GM18868 (cell line): ENCODE results near the gene CUL9.

Source experiments
- ATAC-seq: cut with Tn5 transposase; IDR thresholded peaks from one replicate; pipeline ENCODE4 v1.9.1; 2021; ENCODE audit warnings: mild to moderate bottlenecking, moderate library complexity; ENCODE audit not compliant: unreplicated experiment

Gene CUL9

DNA sequence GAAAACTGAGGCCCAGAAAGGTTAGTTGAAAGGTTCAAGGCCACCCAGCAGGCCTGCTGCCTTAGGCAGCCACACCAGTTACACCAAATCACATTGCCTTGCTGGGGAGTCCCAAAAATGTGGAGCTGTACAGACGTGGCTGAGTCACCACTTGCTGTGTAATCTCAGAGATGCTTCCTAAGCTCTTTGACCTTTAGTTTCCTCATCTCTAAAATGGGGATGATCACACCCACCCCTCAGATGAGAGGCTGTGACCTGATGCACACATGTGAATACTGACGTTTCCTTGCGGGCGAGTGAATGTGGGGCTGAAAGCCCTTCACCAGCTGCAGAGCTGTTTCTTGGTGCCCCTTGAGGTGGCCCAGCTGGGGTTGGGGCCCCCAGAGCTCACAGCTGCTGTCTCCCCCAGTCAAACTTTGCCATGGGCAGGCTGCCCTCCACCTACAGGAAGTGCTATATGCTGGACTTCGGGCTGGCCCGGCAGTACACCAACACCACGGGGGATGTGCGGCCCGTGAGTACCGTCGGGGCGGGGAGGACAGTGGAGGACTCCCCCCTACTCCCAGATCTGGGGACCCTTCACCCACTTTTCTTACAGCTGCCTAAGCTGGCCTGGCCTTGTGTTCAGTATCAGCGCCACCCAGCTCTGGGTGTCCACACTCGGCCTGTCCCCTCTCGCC lies 72.3 kb downstream of the CUL9 start:
- no peak for ATAC-seq

DNA sequence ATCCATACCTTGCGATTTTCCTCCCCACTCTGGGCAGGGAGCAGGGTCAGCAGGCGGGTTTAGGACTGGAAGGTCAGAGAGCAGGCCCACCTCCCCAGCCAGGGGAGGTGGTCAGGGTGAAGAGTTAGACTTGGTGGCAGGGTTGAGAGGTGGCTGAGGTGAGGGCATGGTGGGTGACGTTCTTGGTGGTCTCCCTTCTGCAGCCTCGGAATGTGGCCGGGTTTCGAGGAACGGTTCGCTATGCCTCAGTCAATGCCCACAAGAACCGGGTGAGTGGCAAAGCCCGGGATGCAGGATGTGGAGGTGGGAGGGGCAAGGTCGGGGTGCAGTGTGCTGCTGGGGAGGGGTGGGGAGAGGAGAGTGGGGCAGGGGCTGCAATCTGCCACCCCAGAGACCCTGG lies 72.8 kb downstream of the CUL9 start:
- ATAC-seq: no peak

DNA sequence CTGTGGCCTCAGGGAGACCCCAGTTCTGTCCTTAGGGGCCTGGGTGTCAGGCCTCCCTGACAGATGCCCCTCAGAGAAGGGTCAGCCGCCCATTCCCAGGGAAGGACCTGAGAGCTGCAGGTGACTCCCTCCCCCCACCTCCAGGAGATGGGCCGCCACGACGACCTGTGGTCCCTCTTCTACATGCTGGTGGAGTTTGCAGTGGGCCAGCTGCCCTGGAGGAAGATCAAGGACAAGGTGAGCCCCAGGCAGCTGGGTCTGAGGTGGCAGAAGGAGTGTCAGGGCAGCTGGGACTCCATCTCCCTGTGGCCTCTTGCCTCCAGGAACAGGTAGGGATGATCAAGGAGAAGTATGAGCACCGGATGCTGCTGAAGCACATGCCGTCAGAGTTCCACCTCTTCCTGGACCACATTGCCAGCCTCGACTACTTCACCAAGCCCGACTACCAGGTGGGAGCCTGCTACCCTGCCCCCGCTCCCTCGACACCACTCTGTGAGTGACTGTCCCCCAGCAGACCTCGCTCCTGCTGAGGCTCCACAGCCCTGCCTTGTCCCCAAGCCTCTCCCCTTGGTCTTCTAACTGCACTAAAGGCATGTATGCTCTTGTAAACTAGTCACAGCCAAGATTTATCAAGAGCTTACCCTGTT lies 73.5 kb downstream of the CUL9 start:
- no peak for ATAC-seq

DNA sequence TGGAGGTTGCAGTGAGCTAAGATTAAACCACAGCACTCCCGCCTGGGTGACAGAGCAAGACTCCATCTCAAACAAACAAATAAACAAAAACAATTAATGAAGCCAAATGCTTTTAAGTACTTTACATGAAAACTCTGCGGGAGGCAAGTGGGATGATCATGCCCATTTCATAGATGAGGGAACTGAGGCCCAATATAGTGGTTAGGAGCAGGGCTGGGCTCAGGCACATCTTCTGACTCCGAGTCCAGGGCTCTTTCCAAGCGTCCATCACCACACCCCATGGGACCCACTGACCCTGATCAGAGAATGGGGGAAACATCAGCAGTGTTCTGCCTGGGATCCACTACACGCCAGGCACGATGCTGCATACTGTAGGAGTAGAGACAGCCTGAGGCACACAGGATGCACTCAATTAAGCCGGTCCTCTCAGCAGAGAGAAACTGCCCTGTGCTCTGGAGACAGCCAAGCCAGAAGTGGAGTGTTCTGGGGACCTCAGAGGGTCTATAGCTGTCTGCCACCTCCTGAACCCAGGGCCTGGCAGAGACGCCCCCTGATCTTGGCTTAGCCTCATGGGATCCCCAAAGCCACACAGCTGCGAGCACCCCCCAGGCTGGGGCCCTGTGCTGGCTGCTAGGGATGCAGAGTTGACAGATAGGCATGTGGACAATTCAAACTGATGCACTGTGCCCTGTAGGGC lies 74.8 kb downstream of the CUL9 start:
- ATAC-seq: no peak

DNA sequence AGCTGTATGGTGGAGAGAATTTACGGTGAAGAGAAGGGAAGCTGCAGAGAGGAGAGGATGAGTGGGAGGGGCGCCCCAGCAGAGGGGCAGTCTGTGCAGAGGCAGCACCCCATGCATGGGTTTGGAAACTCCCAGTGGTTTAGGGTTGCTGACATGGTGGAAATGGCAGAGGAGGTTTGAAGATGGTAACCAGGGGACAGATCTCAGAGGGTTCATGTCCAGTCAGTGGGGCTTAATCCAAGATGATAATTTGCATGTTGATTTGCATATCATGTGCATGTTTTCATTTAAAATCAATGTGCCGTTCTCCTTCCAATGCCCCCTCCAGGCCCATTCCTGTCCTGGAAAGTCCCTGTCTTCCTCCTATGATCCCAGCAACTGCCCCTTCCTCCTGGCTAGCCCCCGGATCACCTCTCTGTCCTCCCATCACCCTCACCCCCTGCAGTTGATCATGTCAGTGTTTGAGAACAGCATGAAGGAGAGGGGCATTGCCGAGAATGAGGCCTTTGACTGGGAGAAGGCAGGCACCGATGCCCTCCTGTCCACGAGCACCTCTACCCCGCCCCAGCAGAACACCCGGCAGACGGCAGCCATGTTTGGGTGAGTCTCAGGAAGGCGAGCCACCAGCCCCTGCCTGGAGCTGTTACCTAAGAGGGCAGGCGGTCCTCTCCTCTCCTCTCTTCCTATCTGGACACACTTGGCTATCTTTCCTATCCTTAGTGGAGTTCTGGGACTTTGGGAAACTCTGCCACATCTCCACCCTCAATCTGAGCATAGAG lies 75.6 kb downstream of the CUL9 start:
- no peak for ATAC-seq

DNA sequence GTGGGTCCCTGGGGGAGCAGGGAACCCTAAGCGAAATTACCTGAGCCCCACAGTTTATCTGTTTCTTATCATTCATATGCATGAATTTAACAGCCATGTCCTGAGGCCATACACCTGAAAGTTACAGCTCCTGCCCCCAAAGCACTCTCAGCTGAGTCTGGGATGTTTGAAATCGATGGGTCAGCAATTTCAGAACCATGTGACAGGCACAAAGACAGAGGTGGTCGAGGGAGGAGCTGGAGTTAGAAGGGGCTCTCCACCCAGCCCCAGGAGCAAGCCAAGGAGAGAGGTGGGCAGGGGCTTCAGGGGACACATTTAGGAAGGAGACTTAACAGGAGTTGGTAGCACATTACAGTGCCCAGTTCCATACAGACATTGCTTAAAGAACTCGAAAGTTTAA lies 76.2 kb downstream of the CUL9 start:
- ATAC-seq: no peak

DNA sequence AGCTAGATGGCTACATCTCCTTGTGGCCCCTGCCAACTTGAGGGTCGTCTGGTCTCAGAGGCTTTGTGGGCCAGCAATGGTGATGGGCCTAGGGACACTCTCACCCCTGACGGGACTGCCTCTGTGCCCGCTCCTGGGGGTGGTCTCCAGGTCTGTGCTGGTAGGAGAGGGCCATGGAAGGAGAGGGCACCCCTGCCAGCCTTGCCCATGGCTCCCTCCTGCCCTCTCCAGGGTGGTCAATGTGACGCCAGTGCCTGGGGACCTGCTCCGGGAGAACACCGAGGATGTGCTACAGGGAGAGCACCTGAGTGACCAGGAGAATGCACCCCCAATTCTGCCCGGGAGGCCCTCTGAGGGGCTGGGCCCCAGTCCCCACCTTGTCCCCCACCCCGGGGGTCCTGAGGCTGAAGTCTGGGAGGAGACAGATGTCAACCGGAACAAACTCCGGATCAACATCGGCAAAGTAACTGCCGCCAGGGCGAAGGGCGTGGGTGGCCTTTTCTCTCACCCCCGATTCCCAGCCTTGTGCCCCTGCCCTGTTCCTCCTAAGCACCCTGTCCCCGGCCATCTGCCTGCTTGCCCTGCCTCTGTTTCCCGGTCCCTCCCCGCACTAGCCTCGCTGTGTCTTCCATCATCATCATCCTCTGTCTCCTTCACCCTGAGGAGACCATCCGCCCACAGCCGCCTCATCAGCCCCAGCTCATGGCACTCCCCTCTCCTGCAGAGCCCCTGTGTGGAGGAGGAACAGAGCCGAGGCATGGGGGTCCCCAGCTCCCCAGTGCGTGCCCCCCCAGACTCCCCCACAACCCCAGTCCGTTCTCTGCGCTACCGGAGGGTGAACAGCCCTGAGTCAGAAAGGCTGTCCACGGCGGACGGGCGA lies 77.1 kb downstream of the CUL9 start:
- no peak for ATAC-seq

DNA sequence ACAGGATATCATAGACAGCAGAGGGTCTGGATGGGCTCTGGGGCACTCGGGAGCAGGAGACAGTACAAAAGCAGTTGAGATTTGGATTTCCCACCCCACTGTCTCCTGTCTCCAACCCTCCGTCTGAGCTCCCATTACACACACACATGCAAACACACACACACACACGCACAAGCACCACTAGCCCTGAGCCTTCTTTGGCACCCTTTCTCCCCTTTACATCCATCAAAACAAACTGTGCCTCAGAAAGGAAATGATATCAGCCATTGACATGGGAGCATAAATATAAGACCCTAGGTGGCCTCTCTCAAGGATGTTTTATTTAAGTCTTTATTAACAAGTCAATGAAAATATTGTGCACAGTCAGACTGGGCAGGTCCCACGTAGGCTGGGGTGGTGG lies 78.8 kb downstream of the CUL9 start:
- no peak for ATAC-seq

DNA sequence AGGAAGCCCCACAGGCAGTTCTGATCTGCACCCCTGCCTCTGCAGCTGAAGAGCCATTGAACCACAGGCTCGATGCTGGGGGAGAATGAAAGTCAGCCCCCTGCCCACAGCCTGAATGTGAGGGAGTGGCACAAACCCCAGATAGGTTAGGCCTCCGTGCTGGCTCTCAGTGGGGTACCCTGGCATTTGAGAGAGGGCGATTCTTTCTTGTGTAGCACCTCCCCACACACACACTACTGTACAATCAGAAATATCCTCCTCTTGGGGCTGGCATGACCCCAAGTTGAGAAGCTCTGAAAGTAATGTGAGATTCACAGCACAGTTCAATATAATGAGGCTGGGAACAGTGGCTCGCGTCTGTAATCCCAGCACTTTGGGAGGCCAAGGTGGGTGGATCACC lies 79.2 kb downstream of the CUL9 start:
- no peak for ATAC-seq

DNA sequence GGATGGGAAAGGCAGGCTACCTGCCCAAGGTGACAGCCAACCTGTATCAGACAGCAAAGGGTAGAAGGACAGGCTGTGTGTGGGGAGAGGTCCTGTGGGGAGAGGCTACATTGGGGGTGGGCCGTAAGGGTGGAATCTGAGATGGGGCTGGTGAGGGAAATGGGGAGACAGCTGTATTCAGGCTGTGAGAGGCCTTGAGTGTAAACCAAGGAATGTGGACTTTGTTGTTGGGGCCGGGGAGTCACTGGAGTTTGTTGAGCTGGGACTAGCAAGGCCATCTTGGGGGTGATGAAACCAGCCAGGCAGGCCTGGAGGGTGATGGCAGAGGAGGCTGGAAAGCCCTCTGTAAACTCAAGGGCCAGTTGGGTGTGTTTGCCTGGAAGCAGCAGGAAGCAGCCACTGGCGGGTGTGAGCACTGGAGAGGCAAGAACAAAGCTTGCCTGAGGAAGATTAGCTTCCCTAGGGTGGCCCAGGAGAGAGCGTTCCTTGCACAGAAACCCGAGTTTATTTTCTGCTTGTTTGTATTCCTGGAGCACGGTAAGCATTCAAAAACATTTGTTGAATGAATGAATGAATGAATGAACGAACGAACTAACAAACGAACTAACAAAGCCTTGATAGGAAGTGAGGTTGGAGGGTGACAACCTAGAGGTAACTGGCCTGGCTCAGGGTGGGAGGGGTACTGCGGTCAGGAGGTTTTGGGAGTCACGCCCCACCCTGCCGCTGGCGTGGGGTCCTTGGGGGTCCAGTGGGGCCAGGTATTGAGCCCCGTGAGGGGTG lies 80.2 kb downstream of the CUL9 start:
- ATAC-seq: no peak

DNA sequence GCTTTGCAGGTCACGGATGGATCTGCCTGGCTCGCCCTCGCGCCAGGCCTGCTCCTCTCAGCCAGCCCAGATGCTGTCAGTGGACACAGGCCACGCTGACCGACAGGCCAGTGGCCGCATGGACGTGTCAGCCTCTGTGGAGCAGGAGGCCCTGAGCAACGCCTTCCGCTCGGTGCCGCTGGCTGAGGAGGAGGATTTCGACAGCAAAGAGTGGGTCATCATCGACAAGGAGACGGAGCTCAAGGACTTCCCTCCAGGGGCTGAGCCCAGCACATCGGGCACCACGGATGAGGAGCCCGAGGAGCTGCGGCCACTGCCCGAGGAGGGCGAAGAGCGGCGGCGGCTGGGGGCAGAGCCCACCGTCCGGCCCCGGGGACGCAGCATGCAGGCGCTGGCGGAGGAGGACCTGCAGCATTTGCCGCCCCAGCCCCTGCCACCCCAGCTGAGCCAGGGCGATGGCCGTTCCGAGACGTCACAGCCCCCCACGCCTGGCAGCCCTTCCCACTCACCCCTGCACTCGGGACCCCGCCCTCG lies 80.9 kb downstream of the CUL9 start:
- ATAC-seq: no peak

DNA sequence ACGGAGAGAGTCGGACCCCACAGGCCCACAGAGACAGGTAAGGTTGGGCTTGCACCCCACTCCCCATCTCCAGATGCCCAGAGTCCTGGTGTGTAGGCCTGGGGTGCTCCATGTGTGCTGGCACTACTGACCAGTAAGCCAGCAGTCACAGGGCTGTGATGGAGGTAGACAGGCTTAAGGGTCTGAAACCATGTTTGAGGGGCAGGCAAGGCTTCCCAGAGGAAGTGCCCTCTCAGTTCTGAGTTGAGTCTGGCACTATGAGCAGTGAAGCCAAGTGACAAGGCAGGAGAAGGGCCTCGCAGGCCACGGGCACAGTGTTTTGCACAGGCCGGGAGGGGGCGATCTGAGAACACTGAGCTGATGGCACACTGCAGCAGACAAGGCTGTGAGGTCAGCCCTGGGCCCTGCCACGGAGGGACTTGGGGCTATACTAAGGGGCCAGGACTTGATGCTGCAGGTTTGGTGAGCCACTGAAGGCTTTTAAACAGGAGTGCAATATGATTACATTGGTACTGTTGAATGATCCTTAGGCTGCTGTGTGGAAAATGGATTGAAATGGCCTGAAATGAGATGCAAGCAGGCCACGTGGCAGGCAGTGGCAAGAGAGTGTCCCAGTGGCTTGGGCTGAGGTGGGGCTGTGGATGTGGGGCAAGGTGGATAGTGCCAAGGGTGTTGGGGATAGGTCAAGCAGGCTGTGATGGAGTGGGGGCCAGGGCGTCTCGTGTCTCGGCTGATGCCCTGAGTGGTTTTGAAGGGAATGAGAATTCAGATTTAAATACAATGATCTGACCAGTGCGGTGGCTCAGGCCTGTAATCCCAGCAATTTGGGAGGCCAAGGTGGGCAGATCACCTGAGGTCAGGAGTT lies 81.5 kb downstream of the CUL9 start:
- peak; percentile 76 for ATAC-seq

DNA sequence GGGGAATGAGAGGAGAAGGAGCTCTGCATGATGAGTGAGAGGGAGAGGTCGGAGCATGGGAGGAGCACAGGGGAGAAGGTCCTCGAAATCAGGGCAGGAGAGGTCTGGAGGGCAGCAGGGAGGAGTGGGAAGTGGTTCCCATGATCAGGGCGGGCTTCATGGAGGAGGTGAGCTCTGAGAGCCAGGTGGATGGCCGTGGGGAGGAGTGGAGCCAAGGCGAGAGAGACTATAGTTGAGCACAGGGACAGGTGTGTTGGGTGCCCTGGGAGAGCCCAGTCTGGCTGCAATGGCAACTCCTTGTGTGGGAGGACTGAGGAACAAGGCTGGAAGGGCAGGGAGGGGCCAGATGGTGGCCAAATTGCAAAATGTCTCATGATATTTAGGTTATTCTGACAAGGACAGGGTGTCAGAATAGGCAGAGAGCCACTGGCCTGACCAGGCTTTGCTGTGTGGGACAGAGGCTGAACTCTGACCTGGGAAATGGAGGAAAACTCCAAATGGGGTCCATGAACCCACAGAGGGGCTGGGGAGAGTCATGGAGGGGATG lies 82.7 kb downstream of the CUL9 start:
- ATAC-seq: no peak

DNA sequence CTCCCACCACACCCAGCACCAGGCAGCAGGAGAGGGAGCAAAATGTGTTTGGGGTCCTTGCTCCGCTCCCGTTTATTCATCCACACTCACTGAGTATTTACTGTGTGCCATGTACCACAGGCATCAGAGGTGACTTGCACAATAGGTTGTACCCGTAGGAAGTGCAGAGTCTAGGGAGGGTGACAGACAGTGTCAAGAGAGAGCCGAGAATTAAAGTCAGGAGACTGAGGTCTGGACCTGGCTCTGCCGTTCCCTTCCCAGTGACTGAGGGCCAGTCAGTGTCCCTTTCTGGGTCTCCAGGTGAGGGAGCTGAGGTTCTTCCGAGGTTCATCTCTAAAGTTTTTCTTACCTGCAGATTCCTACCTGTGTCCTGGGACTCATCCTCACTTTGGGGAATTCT lies 83.6 kb downstream of the CUL9 start:
- ATAC-seq: no peak

DNA sequence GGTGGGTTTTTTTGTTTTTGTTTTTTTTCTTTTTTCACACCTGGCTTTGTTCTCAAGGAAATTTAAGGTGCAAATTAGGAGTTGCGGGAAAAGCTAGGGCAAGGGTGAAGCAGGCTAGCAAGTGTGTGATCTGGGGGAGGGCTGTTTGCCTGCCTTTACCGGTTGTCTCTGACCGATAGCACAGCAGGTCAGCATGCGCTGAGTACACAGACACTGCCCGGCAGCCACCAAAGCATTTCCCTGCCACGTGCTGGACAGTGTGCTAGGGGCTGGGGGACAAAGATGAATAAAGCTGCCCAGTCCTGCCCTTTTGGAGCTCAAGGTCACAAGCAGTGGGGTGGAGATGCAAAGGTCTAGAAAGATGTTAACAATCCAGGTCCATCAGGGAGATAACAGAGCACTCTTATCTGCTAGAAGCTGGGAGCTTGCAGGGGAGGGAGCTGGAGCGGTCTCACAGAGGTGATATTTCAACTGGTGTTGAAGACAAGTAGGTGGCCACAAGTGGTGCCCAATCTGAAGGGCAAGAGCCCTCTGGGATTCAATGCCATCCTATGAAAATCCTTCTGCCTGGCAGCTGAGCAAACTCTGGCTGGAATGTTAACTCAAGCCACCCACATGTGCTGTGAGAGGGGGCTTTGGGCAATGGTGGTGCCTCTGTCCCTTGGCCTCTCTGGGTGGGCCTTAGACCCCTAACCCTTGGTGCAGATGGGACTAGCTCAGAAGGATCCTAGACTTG lies 85.8 kb downstream of the CUL9 start:
- ATAC-seq: no peak

DNA sequence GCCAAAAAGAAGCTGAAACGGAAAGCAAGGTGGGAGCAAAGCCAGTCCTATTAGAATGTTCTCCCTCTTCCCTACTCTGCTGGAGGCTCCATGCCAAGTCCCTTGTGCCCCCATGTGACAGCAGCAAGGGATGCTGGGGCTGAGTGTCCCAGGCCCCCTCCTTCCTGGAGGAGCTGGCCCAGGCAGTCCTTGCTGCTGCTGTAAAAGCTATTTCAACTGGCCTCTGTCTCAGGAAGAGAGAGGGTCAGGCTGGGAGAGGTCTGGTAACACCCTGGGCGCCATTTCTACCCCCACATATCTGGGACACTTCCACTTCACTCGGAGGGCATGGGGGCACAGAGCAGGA lies 86.3 kb downstream of the CUL9 start:
- no peak for ATAC-seq

DNA sequence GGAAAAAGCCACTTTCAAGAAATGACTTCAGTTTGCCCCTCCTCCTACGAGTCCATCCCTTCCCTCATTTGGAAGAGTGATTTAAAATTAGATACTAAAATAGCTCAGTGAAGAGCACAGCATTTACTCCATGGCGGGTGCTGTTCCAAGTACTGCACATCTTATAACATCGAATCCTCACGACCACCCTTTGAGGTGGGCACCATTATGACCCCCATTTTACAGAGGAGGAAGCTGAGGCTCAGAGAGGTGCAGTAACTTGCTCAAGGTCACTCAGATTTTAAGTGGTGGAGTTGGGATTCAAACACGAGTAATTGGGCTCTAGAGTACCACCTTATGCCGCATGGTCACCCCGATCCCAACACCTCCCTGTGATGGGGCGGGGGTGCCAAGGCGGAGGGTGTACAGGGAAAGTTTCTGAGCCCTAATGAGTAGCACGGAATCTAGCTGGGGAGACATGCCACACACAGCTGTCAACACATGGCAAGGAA lies 86.8 kb downstream of the CUL9 start:
- no peak for ATAC-seq
